ENCODE data around the gene SDR42E1.

The SDR42E1 gene

GRCh38 chr16:82008957-82009592, 2.2 kb downstream of the SDR42E1 start:
- TF ChIP-seq CTCF (IDR thresholded peaks at IDR 0.05; ENCODE audit: insufficient read depth, low read depth, low read length, missing control alignments): no peak
- no peak for DNase-seq (ENCODE audit: low read depth)
- H3K4me3 ChIP-seq (ENCODE audit: low read depth, low read length): no peak overlapping the region

GRCh38 chr16:82007189-82007588, 4.1 kb downstream of the SDR42E1 start:
- no peak for DNase-seq (ENCODE audit: low read depth)
- no peak for TF ChIP-seq CTCF (IDR thresholded peaks at IDR 0.05; ENCODE audit: insufficient read depth, low read depth, low read length, missing control alignments)

GRCh38 chr16:82006036-82006435, 5.2 kb downstream of the SDR42E1 start:
- no peak for DNase-seq (ENCODE audit: low read depth)
- TF ChIP-seq CTCF (IDR thresholded peaks at IDR 0.05; ENCODE audit: insufficient read depth, low read depth, low read length, missing control alignments): no peak
- H3K4me3 ChIP-seq (ENCODE audit: low read depth, low read length): no peak overlapping the region

More at GRCh38 chr16:82007189-82007588, 4.1 kb downstream of the SDR42E1 start:
- H3K4me3 ChIP-seq (ENCODE audit: low read depth, low read length): no peak overlapping the region

GRCh38 chr16:82005027-82005830, 6.0 kb downstream of the SDR42E1 start:
- no peak for TF ChIP-seq CTCF (IDR thresholded peaks at IDR 0.05; ENCODE audit: insufficient read depth, low read depth, low read length, missing control alignments)
- H3K4me3 ChIP-seq (ENCODE audit: low read depth, low read length): no peak overlapping the region
- DNase-seq (ENCODE audit: low read depth): no peak

- no peak for TF ChIP-seq CTCF (IDR thresholded peaks at IDR 0.05; ENCODE audit: insufficient read depth, low read depth, low read length, missing control alignments)
- H3K4me3 ChIP-seq (ENCODE audit: low read depth, low read length): no peak overlapping the region
- DNase-seq (ENCODE audit: low read depth): no peak
These were observed 6.7 kb downstream of the SDR42E1 start for GRCh38 chr16:82004601-82005000.

GRCh38 chr16:82002831-82003230, 8.4 kb downstream of the SDR42E1 start:
- no peak for DNase-seq (ENCODE audit: low read depth)
- H3K4me3 ChIP-seq (ENCODE audit: low read depth, low read length): no peak overlapping the region
- no peak for TF ChIP-seq CTCF (IDR thresholded peaks at IDR 0.05; ENCODE audit: insufficient read depth, low read depth, low read length, missing control alignments)

Measured in GM12865 (cell line).